ENCODE measurements around the gene SLC9A4. TPM values are rescaled to one million over a fixed set of nuclear protein-coding genes. Genes with fewer than 3 reads are reported as not detected.

SLC9A4 gene, protein sequence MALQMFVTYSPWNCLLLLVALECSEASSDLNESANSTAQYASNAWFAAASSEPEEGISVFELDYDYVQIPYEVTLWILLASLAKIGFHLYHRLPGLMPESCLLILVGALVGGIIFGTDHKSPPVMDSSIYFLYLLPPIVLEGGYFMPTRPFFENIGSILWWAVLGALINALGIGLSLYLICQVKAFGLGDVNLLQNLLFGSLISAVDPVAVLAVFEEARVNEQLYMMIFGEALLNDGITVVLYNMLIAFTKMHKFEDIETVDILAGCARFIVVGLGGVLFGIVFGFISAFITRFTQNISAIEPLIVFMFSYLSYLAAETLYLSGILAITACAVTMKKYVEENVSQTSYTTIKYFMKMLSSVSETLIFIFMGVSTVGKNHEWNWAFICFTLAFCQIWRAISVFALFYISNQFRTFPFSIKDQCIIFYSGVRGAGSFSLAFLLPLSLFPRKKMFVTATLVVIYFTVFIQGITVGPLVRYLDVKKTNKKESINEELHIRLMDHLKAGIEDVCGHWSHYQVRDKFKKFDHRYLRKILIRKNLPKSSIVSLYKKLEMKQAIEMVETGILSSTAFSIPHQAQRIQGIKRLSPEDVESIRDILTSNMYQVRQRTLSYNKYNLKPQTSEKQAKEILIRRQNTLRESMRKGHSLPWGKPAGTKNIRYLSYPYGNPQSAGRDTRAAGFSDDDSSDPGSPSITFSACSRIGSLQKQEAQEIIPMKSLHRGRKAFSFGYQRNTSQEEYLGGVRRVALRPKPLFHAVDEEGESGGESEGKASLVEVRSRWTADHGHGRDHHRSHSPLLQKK
- under 1 TPM; 0.06 to 0.08 TPM for total RNA-seq

DNA sequence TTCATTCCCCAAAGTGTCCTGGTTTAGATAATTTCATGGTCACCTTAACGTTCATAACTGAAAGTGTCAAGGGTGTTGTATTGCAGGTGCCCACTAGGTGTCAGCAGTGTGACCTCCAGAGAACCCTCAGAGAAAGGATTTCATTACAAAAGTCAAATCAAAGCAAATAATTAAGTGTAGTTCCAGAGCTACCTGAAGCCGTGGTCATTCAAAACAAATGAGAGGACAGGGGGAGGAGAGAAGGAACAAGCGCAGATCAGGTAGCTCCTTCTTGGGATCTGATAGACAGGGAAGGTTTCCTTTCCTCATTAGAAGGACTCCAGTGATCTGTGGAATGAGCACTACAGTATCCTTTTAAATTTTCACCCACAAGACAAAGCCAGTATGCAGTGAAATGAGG is at the start of gene SLC9A4:
Gene SLC9A4 (plus strand): TSS at position 207 of the 400 bp plus-strand sequence. CDS start 534 bp downstream, outside the sequence.
- H3K9me3 Mint-ChIP-seq, result peaks cover 8% of the 10 kb centered on the region
- ATAC-seq (ENCODE audit: low read depth) (no peak), DNase-seq (peak; percentile 53)
- POLR2A ChIA-PET, result no interaction called here
- H3K4me1 Mint-ChIP-seq, result no peaks in the 10 kb centered on the region
- no peak within 1 kb of the TSS for H3K4me3 Mint-ChIP-seq
- H3K27me3 Mint-ChIP-seq, result peaks cover 49% of the 10 kb centered on the region
- no peak within 1 kb of the TSS for H3K27ac Mint-ChIP-seq
- peaks cover 2% of the 10 kb centered on the region for H3K36me3 Mint-ChIP-seq

GRCh38 chr2:102423368-102423767 is 49.7 kb upstream of the SLC9A4 start:
- Mint-ChIP-seq H3K27ac (peak overlapping the region; percentile 76), H3K4me1 (peaks cover 54% of the 10 kb centered on the region), H3K36me3 (peaks cover 72% of the 10 kb centered on the region), H3K4me3 (no peak overlapping the region), H3K9me3 (peaks cover 3% of the 10 kb centered on the region), H3K27me3 (no peaks in the 10 kb centered on the region)
- POLR2A ChIA-PET, result no interaction called here
- DNase-seq (no peak), ATAC-seq (ENCODE audit: low read depth) (no peak)

GRCh38 chr2:102424754-102425153 is 48.3 kb upstream of the SLC9A4 start:
- H3K4me3 Mint-ChIP-seq, result peak overlapping the region; percentile 16
- DNase-seq (no peak), ATAC-seq (ENCODE audit: low read depth) (peak; percentile 46)
- H3K36me3 Mint-ChIP-seq, result peaks cover 79% of the 10 kb centered on the region
- peaks cover 48% of the 10 kb centered on the region for H3K4me1 Mint-ChIP-seq
- H3K27ac Mint-ChIP-seq, result no peak overlapping the region
- peaks cover 6% of the 10 kb centered on the region for H3K9me3 Mint-ChIP-seq
- H3K27me3 Mint-ChIP-seq, result no peaks in the 10 kb centered on the region
- POLR2A ChIA-PET, result no interaction called here

- Mint-ChIP-seq H3K4me3 (no peak overlapping the region), H3K9me3 (peaks cover 7% of the 10 kb centered on the region)
- POLR2A ChIA-PET, result interaction anchor here (1.7 kb wide), 1 partner anchor 13 kb away, joined by 3 read pairs; no protein-coding TSS in a partner anchor
These were observed 47.4 kb upstream of the SLC9A4 start for GRCh38 chr2:102425441-102426132.

DNA sequence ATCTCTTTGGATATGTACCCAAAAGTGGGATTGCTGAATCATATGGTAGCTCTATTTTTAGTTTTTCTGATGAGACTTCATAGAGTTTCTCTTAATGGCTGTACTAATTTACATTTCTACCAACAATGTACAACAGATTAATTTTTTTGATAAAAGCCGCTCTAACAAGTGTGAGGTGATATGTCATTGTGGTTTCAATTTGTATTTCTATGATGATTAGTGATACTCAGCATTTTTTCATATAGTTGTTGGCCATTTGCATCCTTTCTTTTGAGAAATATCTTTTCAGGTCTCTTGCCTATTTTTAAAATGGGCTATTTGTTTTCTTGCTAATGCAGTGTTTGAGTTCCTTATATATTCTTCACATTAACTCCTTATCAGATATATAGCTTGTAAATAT is 45.8 kb upstream of the SLC9A4 start:
- peaks cover 29% of the 10 kb centered on the region for H3K4me1 Mint-ChIP-seq
- no peak overlapping the region for H3K4me3 Mint-ChIP-seq
- H3K36me3 Mint-ChIP-seq, result peaks cover 79% of the 10 kb centered on the region
- peaks cover 12% of the 10 kb centered on the region for H3K9me3 Mint-ChIP-seq
- H3K27me3 Mint-ChIP-seq, result no peaks in the 10 kb centered on the region
- no peak for ATAC-seq (ENCODE audit: low read depth)
- POLR2A ChIA-PET, result interaction anchor here (0.6 to 0.7 kb wide), 2 partner anchors 9 to 171 kb away, joined by 3 to 4 read pairs; no protein-coding TSS in a partner anchor
- H3K27ac Mint-ChIP-seq, result no peak overlapping the region
- no peak for DNase-seq

More at GRCh38 chr2:102425441-102426132, 47.4 kb upstream of the SLC9A4 start:
- Mint-ChIP-seq H3K36me3 (peaks cover 81% of the 10 kb centered on the region), H3K4me1 (peaks cover 42% of the 10 kb centered on the region), H3K27me3 (no peaks in the 10 kb centered on the region), H3K27ac (no peak overlapping the region)
- DNase-seq (no peak), ATAC-seq (ENCODE audit: low read depth) (no peak)

DNA sequence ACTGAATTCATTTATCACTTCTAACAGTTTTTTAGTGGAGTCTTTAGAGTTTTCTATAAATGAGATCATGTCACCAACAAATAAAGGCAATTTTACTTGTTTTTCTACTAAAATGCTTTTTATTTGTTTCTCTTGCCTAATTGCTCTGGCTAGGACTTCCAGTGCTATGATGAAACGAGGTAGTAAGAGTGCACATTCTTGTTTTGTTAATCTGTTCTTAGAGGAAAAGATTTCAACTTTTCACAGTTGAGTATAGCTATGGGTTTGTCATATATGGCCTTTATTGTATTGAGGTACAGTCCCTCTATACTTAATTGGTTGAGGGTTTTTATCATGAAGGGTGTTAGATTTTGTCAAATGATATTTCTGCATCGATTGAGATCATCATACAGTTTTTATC is 44.5 kb upstream of the SLC9A4 start:
- H3K4me3 Mint-ChIP-seq, result no peak overlapping the region
- peaks cover 75% of the 10 kb centered on the region for H3K36me3 Mint-ChIP-seq
- ATAC-seq (ENCODE audit: low read depth) (no peak), DNase-seq (no peak)
- no peak overlapping the region for H3K27ac Mint-ChIP-seq
- H3K9me3 Mint-ChIP-seq, result peaks cover 10% of the 10 kb centered on the region
- no peaks in the 10 kb centered on the region for H3K27me3 Mint-ChIP-seq
- peaks cover 23% of the 10 kb centered on the region for H3K4me1 Mint-ChIP-seq
- POLR2A ChIA-PET, result no interaction called here

- POLR2A ChIA-PET, result no interaction called here
- H3K4me1 Mint-ChIP-seq, result peaks cover 30% of the 10 kb centered on the region
- peaks cover 76% of the 10 kb centered on the region for H3K36me3 Mint-ChIP-seq
- no peaks in the 10 kb centered on the region for H3K27me3 Mint-ChIP-seq
- no peak overlapping the region for H3K27ac Mint-ChIP-seq
- DNase-seq (no peak), ATAC-seq (ENCODE audit: low read depth) (no peak)
- H3K4me3 Mint-ChIP-seq, result no peak overlapping the region
- H3K9me3 Mint-ChIP-seq, result peaks cover 8% of the 10 kb centered on the region
These were observed 40.6 kb upstream of the SLC9A4 start for GRCh38 chr2:102432386-102432785.

GRCh38 chr2:102433973-102434654 is 38.9 kb upstream of the SLC9A4 start:
- Mint-ChIP-seq H3K4me1 (peaks cover 28% of the 10 kb centered on the region), H3K9me3 (peaks cover 6% of the 10 kb centered on the region), H3K4me3 (no peak overlapping the region), H3K36me3 (peaks cover 60% of the 10 kb centered on the region), H3K27me3 (no peaks in the 10 kb centered on the region), H3K27ac (no peak overlapping the region)
- DNase-seq (no peak), ATAC-seq (ENCODE audit: low read depth) (no peak)
- POLR2A ChIA-PET, result no interaction called here

DNA sequence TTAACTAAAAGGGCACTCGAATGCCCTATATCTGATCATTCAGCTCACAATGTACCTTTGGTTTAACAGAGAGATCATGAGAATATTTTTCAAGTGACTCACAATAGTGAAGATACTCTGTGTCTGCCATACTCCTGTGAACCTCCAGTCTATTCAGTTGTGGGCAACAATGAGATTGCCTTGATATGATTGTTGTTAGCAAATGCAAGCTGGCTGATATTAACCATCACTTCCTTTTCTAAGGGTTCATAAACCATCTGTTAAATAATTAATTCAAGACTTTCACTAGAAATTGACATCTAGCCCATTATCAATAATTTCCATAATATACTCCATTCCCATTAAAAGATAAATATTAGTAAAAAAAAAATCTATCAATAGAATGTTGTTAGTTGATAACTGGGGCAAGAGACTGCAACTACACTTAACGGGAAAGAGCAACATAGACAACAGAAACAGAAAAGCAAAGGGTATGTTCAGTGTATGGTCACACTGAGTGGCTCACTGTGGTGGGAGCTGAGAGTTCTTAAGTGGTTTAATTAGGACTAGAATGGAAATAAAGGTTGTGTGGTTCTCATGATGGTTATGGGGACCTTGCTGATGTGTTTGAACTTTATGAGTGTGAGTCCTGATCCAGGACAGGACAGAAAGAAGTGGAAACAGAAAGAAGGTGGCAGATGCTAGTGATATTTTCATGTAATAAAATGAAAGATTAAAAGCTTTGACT is 38.2 kb upstream of the SLC9A4 start:
- Mint-ChIP-seq H3K27me3 (no peaks in the 10 kb centered on the region), H3K36me3 (peaks cover 53% of the 10 kb centered on the region), H3K4me1 (peaks cover 28% of the 10 kb centered on the region), H3K27ac (no peak overlapping the region), H3K4me3 (peak overlapping the region; percentile 1), H3K9me3 (peaks cover 6% of the 10 kb centered on the region)
- POLR2A ChIA-PET, result interaction anchor here (1.3 kb wide), 1 partner anchor 184 kb away, joined by 3 read pairs; no protein-coding TSS in a partner anchor
- ATAC-seq (ENCODE audit: low read depth), result no peak
- DNase-seq, result no peak

DNA sequence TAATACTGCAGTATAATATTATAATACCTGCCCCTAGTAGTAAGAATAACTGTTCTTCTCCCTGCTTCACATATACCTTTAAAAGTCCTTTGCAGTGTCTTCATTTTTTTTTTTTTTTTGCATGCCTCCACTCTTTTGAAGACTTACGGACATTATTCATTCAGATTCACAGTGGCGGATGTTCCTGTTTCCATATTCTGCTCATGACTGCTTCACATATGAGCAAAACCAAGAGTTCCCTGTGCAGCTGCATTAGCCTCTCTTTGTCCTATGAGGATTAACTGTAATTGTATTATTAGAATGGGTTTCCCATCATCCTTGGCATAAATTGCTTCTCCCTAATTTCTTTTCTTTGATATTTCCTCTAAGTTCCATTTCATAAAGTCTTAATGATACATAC is 37.3 kb upstream of the SLC9A4 start:
- Mint-ChIP-seq H3K36me3 (peaks cover 43% of the 10 kb centered on the region), H3K27me3 (no peaks in the 10 kb centered on the region), H3K4me3 (no peak overlapping the region), H3K9me3 (peaks cover 4% of the 10 kb centered on the region), H3K27ac (no peak overlapping the region), H3K4me1 (peaks cover 25% of the 10 kb centered on the region)
- POLR2A ChIA-PET, result interaction anchor here (1.3 kb wide), 1 partner anchor 185 kb away, joined by 3 read pairs; no protein-coding TSS in a partner anchor
- ATAC-seq (ENCODE audit: low read depth), result no peak
- DNase-seq, result no peak

DNA sequence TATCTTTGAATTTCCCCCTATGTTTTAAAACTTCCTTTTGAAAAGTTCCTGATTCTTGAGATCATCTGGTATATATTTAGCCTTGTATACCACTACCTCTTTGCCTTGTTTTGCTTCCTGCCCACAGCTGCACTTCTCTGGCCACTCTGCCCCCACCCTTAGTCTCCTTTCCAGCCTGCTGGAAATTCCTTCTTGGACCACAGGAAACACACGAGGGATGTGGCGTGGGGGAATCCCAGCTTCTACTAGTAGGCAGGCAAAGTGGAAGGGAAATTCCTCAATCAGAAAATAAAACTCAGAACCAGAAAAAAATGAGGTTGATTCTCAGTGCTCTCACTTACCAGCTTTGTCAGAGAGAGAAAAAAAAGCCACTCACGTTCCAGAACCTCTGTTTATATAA is 36.7 kb upstream of the SLC9A4 start:
- Mint-ChIP-seq H3K27ac (peak overlapping the region; percentile 26), H3K4me1 (peaks cover 25% of the 10 kb centered on the region)
- POLR2A ChIA-PET, result no interaction called here

DNA sequence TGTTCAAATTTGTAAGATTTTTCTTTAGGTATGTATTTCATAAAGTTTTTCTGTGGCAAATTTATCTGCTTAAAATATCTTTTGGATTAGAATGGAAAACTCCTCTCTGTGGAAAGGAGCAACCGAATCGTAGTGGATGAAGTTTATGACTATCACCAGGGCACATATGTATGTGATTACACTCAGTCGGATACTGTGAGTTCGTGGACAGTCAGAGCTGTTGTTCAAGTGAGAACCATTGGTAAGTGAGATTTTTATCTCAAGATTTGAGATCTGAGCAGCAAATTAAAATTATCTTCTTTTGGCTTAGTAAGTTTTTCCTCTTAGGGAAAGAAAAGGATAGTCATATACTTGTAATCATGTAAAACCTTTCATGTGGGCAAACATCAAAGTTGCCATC is 35.9 kb upstream of the SLC9A4 start:
- POLR2A ChIA-PET, result no interaction called here
- H3K4me3 Mint-ChIP-seq, result no peak overlapping the region
- H3K4me1 Mint-ChIP-seq, result peaks cover 23% of the 10 kb centered on the region
- ATAC-seq (ENCODE audit: low read depth), result no peak
- DNase-seq, result no peak
- H3K36me3 Mint-ChIP-seq, result peaks cover 34% of the 10 kb centered on the region
- no peaks in the 10 kb centered on the region for H3K27me3 Mint-ChIP-seq
- H3K9me3 Mint-ChIP-seq, result no peaks in the 10 kb centered on the region
- H3K27ac Mint-ChIP-seq, result no peak overlapping the region

More for the DNA sequence above, 36.7 kb upstream of the SLC9A4 start:
- no peak for DNase-seq
- ATAC-seq (ENCODE audit: low read depth), result no peak
- Mint-ChIP-seq H3K27me3 (no peaks in the 10 kb centered on the region), H3K9me3 (peaks cover 4% of the 10 kb centered on the region), H3K4me3 (peak overlapping the region; percentile 2), H3K36me3 (peaks cover 39% of the 10 kb centered on the region)

Data from activated naive CD8-positive, alpha-beta T cell treated with anti-CD3 and anti-CD28 coated beads, Interleukin-2, amount 10 ng/mL, durations not matched to agents 7 days and 5 days (primary cell).